GM23338 (cell line): ENCODE results near the gene ANKRD23.

Experiments used
- CTCF ChIP-seq, 2 experiments: fragments of 200-600 bp in 1 of 2; sonication (generic) in 1 of 2; conservative IDR thresholded peaks; 2 replicates each; pipeline versions ENCODE4 v1.5.1 to v1.6.1; 2016 to 2017; ENCODE audit warnings: antibody characterized with exemption in 2 of 2, low read depth in 2 of 2, mild to moderate bottlenecking in 2 of 2, moderate library complexity in 1 of 2
- EZH2 ChIP-seq: fragments of 200-600 bp; sonication (generic); IDR thresholded peaks from one replicate; pipeline ENCODE4 v1.8.0; 2017; ENCODE audit warnings: antibody characterized with exemption, mild to moderate bottlenecking, low read depth; ENCODE audit not compliant: unreplicated experiment
- EZH2phosphoT487 ChIP-seq: fragments of 200-600 bp; sonication (generic); IDR thresholded peaks from one replicate; pipeline ENCODE4 v1.8.1; 2018; ENCODE audit warnings: antibody characterized with exemption; ENCODE audit not compliant: unreplicated experiment
- JUNB ChIP-seq: IDR thresholded peaks from one replicate; pipeline ENCODE4 v1.6.1; 2016; ENCODE audit warnings: antibody characterized with exemption; ENCODE audit not compliant: unreplicated experiment
- TF ChIP-seq, protein P1 (sequence below): IDR thresholded peaks from one replicate; pipeline ENCODE4 v1.6.1; 2018; ENCODE audit warnings: antibody characterized with exemption; ENCODE audit not compliant: unreplicated experiment

DNA sequence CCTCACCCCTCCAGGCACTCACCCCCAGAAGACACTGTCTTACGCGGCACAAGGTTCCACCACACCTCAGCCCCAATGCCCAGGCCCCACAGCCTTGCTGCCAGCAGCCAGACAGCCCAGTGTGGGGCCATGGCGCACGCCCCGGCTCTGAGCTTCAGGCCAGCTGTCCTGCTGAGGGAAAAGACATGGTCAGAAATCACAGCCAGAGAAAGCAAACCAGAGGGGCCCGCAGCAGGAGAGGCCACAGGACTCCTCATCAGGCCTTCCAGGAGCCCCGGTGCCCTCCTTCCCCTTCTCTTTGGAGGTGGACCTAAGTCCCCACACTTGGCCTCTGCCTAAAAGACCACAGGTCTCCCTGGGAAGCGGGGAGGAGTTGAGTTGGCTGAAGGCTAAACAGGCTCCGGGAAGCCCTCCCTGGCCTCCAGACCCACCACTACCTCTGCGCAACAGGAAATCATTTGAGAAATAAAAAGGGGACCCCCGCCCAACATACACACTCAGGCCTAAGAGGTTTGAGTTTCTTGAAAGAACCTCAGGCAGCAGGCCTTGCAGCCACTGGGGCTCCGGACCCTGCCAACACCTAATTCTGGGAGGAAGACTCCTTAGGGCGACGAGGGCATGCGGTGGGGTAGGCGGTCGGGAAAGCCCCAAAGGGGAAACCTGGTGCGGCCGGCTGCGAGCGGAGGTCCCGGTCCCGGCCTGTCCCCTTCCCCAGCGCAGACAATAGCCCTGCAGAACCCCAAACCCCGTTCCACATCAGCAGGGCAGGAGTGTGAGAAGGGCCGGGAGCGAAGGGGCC is 24.1 kb upstream of the ANKRD23 start:
- no peak for TF ChIP-seq CTCF (conservative IDR thresholded peaks at IDR 0.05; ENCODE audit: low read depth in 2 of 2)
- TF ChIP-seq EZH2phosphoT487: no peak
- no peak for TF ChIP-seq JUNB
- TF ChIP-seq EZH2: no peak
- TF ChIP-seq, protein P1, sequence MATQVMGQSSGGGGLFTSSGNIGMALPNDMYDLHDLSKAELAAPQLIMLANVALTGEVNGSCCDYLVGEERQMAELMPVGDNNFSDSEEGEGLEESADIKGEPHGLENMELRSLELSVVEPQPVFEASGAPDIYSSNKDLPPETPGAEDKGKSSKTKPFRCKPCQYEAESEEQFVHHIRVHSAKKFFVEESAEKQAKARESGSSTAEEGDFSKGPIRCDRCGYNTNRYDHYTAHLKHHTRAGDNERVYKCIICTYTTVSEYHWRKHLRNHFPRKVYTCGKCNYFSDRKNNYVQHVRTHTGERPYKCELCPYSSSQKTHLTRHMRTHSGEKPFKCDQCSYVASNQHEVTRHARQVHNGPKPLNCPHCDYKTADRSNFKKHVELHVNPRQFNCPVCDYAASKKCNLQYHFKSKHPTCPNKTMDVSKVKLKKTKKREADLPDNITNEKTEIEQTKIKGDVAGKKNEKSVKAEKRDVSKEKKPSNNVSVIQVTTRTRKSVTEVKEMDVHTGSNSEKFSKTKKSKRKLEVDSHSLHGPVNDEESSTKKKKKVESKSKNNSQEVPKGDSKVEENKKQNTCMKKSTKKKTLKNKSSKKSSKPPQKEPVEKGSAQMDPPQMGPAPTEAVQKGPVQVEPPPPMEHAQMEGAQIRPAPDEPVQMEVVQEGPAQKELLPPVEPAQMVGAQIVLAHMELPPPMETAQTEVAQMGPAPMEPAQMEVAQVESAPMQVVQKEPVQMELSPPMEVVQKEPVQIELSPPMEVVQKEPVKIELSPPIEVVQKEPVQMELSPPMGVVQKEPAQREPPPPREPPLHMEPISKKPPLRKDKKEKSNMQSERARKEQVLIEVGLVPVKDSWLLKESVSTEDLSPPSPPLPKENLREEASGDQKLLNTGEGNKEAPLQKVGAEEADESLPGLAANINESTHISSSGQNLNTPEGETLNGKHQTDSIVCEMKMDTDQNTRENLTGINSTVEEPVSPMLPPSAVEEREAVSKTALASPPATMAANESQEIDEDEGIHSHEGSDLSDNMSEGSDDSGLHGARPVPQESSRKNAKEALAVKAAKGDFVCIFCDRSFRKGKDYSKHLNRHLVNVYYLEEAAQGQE: no peak
